H1 (cell line): ENCODE data around the gene PARD3. TPM values are rescaled to one million over a fixed set of nuclear protein-coding genes. Genes with fewer than 3 reads are reported as not detected.

Experiments used
- ATF3 ChIP-seq: IDR thresholded peaks from 2 replicates; pipeline ENCODE4 v1.6.1; 2011; ENCODE audit warnings: low read depth, mild to moderate bottlenecking, low read length; ENCODE audit not compliant: insufficient read depth
- KDM1A ChIP-seq: fragments of 200-600, 300-600 bp; sonication (generic); IDR thresholded peaks from 2 replicates; pipeline ENCODE4 v1.7.1; 2016; ENCODE audit warnings: mild to moderate bottlenecking, low read length, borderline replicate concordance
- PHF8 ChIP-seq: fragments of 200-600 bp; sonication (generic); conservative IDR thresholded peaks from 2 replicates; pipeline ENCODE4 v1.7.1; 2012; ENCODE audit warnings: low read depth, mild to moderate bottlenecking, inconsistent platforms, low read length, moderate library complexity
- RFX5 ChIP-seq: IDR thresholded peaks from 2 replicates; pipeline ENCODE4 v1.6.1; 2011; ENCODE audit warnings: low read depth, low read length, improper control_type of control experiment, borderline replicate concordance
- SP2 ChIP-seq: IDR thresholded peaks from 2 replicates; pipeline ENCODE4 v1.6.1; 2012; ENCODE audit warnings: mild to moderate bottlenecking, low read length, inconsistent platforms
- SUZ12 ChIP-seq: fragments of 200-600 bp; sonication (generic); IDR thresholded peaks from 2 replicates; pipeline ENCODE4 v1.6.1; 2012; ENCODE audit warnings: mild to moderate bottlenecking, inconsistent platforms, low read length, moderate library complexity, mixed read lengths
- TAF1 ChIP-seq: IDR thresholded peaks from 2 replicates; pipeline ENCODE4 v1.6.1; 2011; ENCODE audit warnings: mild to moderate bottlenecking, low read depth, low read length
- polyA plus RNA-seq, 7 experiments: library from polyadenylated mRNA; depleted of rRNA in 3 of 7; stranded (reverse) in 5 of 7; unstranded in 2 of 7; fragments of >200 nt in 5 of 7; fragments of 200-250 nt in 2 of 7; gene quantifications; 1 replicate in 5 of 7; 2 replicates in 1 of 7; 4 replicates in 1 of 7; pipeline versions ENCODE4 v1.2.1 to v1.2.3, GENCODE V29; 2011 to 2013; ENCODE audit warnings: missing spikeins in 2 of 7, mixed read lengths in 2 of 7
- total RNA-seq: library from RNA; stranded (reverse); fragmentation: NEBNext Ultra II Directional; extraction: Animal tissue kit (Norgen Biotek cat#: 25700); gene quantifications from 2 replicates; pipeline ENCODE4 v1.2.1, GENCODE V29; 2021
- TF ChIP-seq, protein P1 (sequence below): fragments of 300-600 bp; sonication (generic); IDR thresholded peaks from 2 replicates; pipeline ENCODE4 v1.7.1; 2012; ENCODE audit warnings: low read length, moderate library complexity, mild to moderate bottlenecking, inconsistent platforms; ENCODE audit not compliant: insufficient replicate concordance

PARD3 gene
- total and polyA plus RNA-seq, 2 of the 8 experiments (the other 6 are each of a cell fraction or from before 2014, with no cell fraction given), result 19.7 to 49.1 TPM

- TF ChIP-seq, protein P1, sequence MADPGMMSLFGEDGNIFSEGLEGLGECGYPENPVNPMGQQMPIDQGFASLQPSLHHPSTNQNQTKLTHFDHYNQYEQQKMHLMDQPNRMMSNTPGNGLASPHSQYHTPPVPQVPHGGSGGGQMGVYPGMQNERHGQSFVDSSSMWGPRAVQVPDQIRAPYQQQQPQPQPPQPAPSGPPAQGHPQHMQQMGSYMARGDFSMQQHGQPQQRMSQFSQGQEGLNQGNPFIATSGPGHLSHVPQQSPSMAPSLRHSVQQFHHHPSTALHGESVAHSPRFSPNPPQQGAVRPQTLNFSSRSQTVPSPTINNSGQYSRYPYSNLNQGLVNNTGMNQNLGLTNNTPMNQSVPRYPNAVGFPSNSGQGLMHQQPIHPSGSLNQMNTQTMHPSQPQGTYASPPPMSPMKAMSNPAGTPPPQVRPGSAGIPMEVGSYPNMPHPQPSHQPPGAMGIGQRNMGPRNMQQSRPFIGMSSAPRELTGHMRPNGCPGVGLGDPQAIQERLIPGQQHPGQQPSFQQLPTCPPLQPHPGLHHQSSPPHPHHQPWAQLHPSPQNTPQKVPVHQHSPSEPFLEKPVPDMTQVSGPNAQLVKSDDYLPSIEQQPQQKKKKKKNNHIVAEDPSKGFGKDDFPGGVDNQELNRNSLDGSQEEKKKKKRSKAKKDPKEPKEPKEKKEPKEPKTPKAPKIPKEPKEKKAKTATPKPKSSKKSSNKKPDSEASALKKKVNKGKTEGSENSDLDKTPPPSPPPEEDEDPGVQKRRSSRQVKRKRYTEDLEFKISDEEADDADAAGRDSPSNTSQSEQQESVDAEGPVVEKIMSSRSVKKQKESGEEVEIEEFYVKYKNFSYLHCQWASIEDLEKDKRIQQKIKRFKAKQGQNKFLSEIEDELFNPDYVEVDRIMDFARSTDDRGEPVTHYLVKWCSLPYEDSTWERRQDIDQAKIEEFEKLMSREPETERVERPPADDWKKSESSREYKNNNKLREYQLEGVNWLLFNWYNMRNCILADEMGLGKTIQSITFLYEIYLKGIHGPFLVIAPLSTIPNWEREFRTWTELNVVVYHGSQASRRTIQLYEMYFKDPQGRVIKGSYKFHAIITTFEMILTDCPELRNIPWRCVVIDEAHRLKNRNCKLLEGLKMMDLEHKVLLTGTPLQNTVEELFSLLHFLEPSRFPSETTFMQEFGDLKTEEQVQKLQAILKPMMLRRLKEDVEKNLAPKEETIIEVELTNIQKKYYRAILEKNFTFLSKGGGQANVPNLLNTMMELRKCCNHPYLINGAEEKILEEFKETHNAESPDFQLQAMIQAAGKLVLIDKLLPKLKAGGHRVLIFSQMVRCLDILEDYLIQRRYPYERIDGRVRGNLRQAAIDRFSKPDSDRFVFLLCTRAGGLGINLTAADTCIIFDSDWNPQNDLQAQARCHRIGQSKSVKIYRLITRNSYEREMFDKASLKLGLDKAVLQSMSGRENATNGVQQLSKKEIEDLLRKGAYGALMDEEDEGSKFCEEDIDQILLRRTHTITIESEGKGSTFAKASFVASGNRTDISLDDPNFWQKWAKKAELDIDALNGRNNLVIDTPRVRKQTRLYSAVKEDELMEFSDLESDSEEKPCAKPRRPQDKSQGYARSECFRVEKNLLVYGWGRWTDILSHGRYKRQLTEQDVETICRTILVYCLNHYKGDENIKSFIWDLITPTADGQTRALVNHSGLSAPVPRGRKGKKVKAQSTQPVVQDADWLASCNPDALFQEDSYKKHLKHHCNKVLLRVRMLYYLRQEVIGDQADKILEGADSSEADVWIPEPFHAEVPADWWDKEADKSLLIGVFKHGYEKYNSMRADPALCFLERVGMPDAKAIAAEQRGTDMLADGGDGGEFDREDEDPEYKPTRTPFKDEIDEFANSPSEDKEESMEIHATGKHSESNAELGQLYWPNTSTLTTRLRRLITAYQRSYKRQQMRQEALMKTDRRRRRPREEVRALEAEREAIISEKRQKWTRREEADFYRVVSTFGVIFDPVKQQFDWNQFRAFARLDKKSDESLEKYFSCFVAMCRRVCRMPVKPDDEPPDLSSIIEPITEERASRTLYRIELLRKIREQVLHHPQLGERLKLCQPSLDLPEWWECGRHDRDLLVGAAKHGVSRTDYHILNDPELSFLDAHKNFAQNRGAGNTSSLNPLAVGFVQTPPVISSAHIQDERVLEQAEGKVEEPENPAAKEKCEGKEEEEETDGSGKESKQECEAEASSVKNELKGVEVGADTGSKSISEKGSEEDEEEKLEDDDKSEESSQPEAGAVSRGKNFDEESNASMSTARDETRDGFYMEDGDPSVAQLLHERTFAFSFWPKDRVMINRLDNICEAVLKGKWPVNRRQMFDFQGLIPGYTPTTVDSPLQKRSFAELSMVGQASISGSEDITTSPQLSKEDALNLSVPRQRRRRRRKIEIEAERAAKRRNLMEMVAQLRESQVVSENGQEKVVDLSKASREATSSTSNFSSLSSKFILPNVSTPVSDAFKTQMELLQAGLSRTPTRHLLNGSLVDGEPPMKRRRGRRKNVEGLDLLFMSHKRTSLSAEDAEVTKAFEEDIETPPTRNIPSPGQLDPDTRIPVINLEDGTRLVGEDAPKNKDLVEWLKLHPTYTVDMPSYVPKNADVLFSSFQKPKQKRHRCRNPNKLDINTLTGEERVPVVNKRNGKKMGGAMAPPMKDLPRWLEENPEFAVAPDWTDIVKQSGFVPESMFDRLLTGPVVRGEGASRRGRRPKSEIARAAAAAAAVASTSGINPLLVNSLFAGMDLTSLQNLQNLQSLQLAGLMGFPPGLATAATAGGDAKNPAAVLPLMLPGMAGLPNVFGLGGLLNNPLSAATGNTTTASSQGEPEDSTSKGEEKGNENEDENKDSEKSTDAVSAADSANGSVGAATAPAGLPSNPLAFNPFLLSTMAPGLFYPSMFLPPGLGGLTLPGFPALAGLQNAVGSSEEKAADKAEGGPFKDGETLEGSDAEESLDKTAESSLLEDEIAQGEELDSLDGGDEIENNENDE, result no peak
- TF ChIP-seq PHF8 (no peak), RFX5 (no peak), KDM1A (no peak), TAF1 (no peak), ATF3 (no peak), SP2 (no peak), SUZ12 (no peak)
Observed at GRCh38 chr10:34444223-34445183, 370.6 kb downstream of the PARD3 start (continued).
